A549 (cell line): ENCODE measurements around the gene LAMA2. TPM values are rescaled to one million over a fixed set of nuclear protein-coding genes. Genes with fewer than 3 reads are reported as not detected.

Source experiments
- ATAC-seq, 2 experiments: fragments of 200-7000 bp in 1 of 2; fragments of >200 bp in 1 of 2; cut with Nextera tagmentation in 1 of 2; cut with Tn5 transposase in 1 of 2; 3 replicates each; pipeline versions ENCODE4 v1.8.0 to v1.9.1; 2018 to 2020; ENCODE audit warnings: mild to moderate bottlenecking in 1 of 2, moderate library complexity in 1 of 2
- CTCF ChIA-PET: fragments of 300-600 bp; sonication (Branson Sonifier 250); formaldehyde crosslinking; extraction: SDS; loops from one replicate; lab custom pipeline; 2021; ENCODE audit warnings: antibody characterized with exemption, inconsistent platforms; lab: Yijun Ruan, JAX
- POLR2A ChIA-PET: fragments of 350-600 bp; formaldehyde crosslinking; extraction: SDS; loops from one replicate; lab custom pipeline; 2021; ENCODE audit warnings: antibody characterized with exemption, inconsistent platforms; lab: Yijun Ruan, JAX
- DNase-seq, 2 experiments: peaks; one replicate each; pipeline versions ENCODE4 v3.0.0 to v3.0.0-alpha.2; 2011 to 2016; ENCODE audit warnings: low read depth in 1 of 2, low spot score in 1 of 2
- FAIRE-seq: peaks from 2 replicates; lab custom pipeline; 2011; peaks lifted over from hg19 to GRCh38; lab: Jason Lieb, UNC
- H3K27ac ChIP-seq, 2 experiments: fragments of >200 bp; sonication (Bioruptor Twin); formaldehyde crosslinking; 3 replicates each; pipeline ENCODE4 v1.5.1; 2016 to 2017
- H3K4me1 ChIP-seq: fragments of >200 bp; sonication (Bioruptor Twin); formaldehyde crosslinking; 3 replicates; pipeline ENCODE4 v1.6.1; 2016
- H3K4me2 ChIP-seq: fragments of >200 bp; sonication (Bioruptor Twin); formaldehyde crosslinking; 3 replicates; pipeline ENCODE4 v1.6.1; 2016
- H3K4me3 ChIP-seq: fragments of >200 bp; sonication (Bioruptor Twin); formaldehyde crosslinking; 3 replicates; pipeline ENCODE4 v1.5.1; 2016
- H3K9me3 ChIP-seq: fragments of >200 bp; sonication (Bioruptor Twin); formaldehyde crosslinking; 3 replicates; pipeline ENCODE4 v1.6.1; 2016
- BCL3 ChIP-seq: fragments of >200 bp; sonication (Bioruptor Twin); formaldehyde crosslinking; IDR thresholded peaks from 3 replicates; pipeline ENCODE4 v1.6.1; 2016
- CEBPB ChIP-seq, 2 experiments: fragments of >200 bp in 1 of 2; sonication (Bioruptor Twin) in 1 of 2; formaldehyde crosslinking in 1 of 2; IDR thresholded peaks; 2 replicates each; pipeline ENCODE4 v1.6.1; 2012 to 2016
- CHD2 ChIP-seq: fragments of 150-350 bp; IDR thresholded peaks from 2 replicates; pipeline ENCODE4 v1.6.1; 2014; ENCODE audit warnings: low read length; ENCODE audit not compliant: partially characterized antibody
- EHF ChIP-seq: fragments of 250-450 bp; sonication (Bioruptor Pico); IDR thresholded peaks from 2 replicates; pipeline ENCODE4 v1.5.0; 2020; ENCODE audit warnings: mild to moderate bottlenecking
- EHMT2 ChIP-seq: fragments of 200-600 bp; sonication (generic); IDR thresholded peaks from 2 replicates; pipeline ENCODE4 v1.6.1; 2016; ENCODE audit warnings: antibody characterized with exemption, low read depth, mild to moderate bottlenecking, moderate library complexity
- FOSB ChIP-seq: fragments of 250-450 bp; sonication (Bioruptor Pico); IDR thresholded peaks from 2 replicates; pipeline ENCODE4 v1.5.0; 2020; ENCODE audit warnings: mild to moderate bottlenecking, moderate library complexity
- FOSL2 ChIP-seq, 2 experiments: fragments of 450-650 bp in 1 of 2; fragments of >200 bp in 1 of 2; sonication (Bioruptor Twin) in 1 of 2; formaldehyde crosslinking; IDR thresholded peaks; 2 replicates each; pipeline versions ENCODE4 v1.5.0 to v1.6.1; 2016 to 2020; ENCODE audit warnings: mild to moderate bottlenecking in 1 of 2, moderate library complexity in 1 of 2
- HOXA7 ChIP-seq: fragments of 250-450 bp; sonication (Bioruptor Pico); IDR thresholded peaks from 2 replicates; pipeline ENCODE4 v1.5.0; 2020; ENCODE audit warnings: mild to moderate bottlenecking, moderate library complexity
- JUNB ChIP-seq: fragments of >200 bp; sonication (Bioruptor Twin); formaldehyde crosslinking; IDR thresholded peaks from 2 replicates; pipeline ENCODE4 v1.6.1; 2016
- MAFK ChIP-seq: fragments of 450-650 bp; IDR thresholded peaks from 2 replicates; pipeline ENCODE4 v1.6.1; 2014; ENCODE audit not compliant: partially characterized antibody
- MAZ ChIP-seq: fragments of 150-350 bp; IDR thresholded peaks from 2 replicates; pipeline ENCODE4 v1.6.1; 2014; ENCODE audit warnings: antibody characterized with exemption, low read depth, low read length, borderline replicate concordance
- NFE2L2 ChIP-seq: fragments of 150-350 bp; conservative IDR thresholded peaks from 2 replicates; pipeline ENCODE4 v1.6.1; 2014; ENCODE audit warnings: low read length
- NPAS2 ChIP-seq: fragments of 250-450 bp; sonication (Bioruptor Pico); IDR thresholded peaks from 2 replicates; pipeline ENCODE4 v1.8.0; 2022; ENCODE audit warnings: mild to moderate bottlenecking, moderate library complexity, borderline replicate concordance
- PHF8 ChIP-seq: fragments of 200-600 bp; sonication (generic); IDR thresholded peaks from 2 replicates; pipeline ENCODE4 v1.6.1; 2016; ENCODE audit warnings: low read depth, mild to moderate bottlenecking, antibody characterized with exemption, moderate library complexity, borderline replicate concordance
- POLR2AphosphoS2 ChIP-seq: conservative IDR thresholded peaks from 2 replicates; pipeline ENCODE4 v1.6.1; 2012; ENCODE audit warnings: low read length, improper control_type of control experiment, inconsistent platforms
- RAD21 ChIP-seq, 2 experiments: fragments of >200 bp in 1 of 2; sonication (Bioruptor Twin) in 1 of 2; formaldehyde crosslinking in 1 of 2; IDR thresholded peaks in 1 of 2; conservative IDR thresholded peaks in 1 of 2; 2 replicates in 1 of 2; 3 replicates in 1 of 2; pipeline ENCODE4 v1.6.1; 2012 to 2018; ENCODE audit warnings: inconsistent platforms in 1 of 2
- RARB ChIP-seq: fragments of 250-450 bp; sonication (Bioruptor Pico); IDR thresholded peaks from 2 replicates; pipeline ENCODE4 v1.8.0; 2021; ENCODE audit warnings: mild to moderate bottlenecking, moderate library complexity
- RCOR1 ChIP-seq: fragments of 150-350 bp; IDR thresholded peaks from 2 replicates; pipeline ENCODE4 v1.6.1; 2014; ENCODE audit warnings: antibody characterized with exemption, low read length, low read depth
- TFCP2L1 ChIP-seq: fragments of 250-450 bp; sonication (Bioruptor Pico); IDR thresholded peaks from 2 replicates; pipeline ENCODE4 v1.5.0; 2021; ENCODE audit warnings: mild to moderate bottlenecking
- ZNF302 ChIP-seq: fragments of 250-450 bp; sonication (Bioruptor Pico); IDR thresholded peaks from 2 replicates; pipeline ENCODE4 v1.9.0; 2021; ENCODE audit warnings: inconsistent platforms, mild to moderate bottlenecking, moderate library complexity
- WGBS: methylation state at CpG from one replicate; pipeline ENCODE4 v1.1.6; 2017; ENCODE audit errors: missing lambda C conversion rate; 5-methylcytosine and 5-hydroxymethylcytosine counted together
- polyA plus RNA-seq, 4 experiments: library from polyadenylated mRNA; depleted of rRNA in 3 of 4; stranded (reverse); fragments of >200 nt; fragmentation: RNase III in 1 of 4; extraction: RNeasy Plus Mini Kit Qiagen cat#74134 plus additional on column Dnase treatment in 1 of 4; gene quantifications; 2 replicates in 3 of 4; 3 replicates in 1 of 4; pipeline ENCODE4 v1.2.3, GENCODE V29; 2011 to 2017
- TF ChIP-seq, protein P1 (sequence below): fragments of 450-650 bp; IDR thresholded peaks from 2 replicates; pipeline ENCODE4 v1.6.1; 2014; ENCODE audit warnings: antibody characterized with exemption
- TF ChIP-seq, protein P2 (sequence below): fragments of >200 bp; sonication (Bioruptor Twin); formaldehyde crosslinking; IDR thresholded peaks from 3 replicates; pipeline ENCODE4 v1.5.1; 2016
- TF ChIP-seq, protein P3 (sequence below): IDR thresholded peaks from 2 replicates; pipeline ENCODE4 v1.6.1; 2012
- TF ChIP-seq, protein P4 (sequence below): fragments of >200 bp; sonication (Bioruptor Twin); formaldehyde crosslinking; IDR thresholded peaks from 2 replicates; pipeline ENCODE4 v1.6.1; 2016

The LAMA2 gene
- polyA plus RNA-seq, 2 of the 4 experiments (the other 2 are of a cell fraction): 0.21 to 1.3 TPM

DNA sequence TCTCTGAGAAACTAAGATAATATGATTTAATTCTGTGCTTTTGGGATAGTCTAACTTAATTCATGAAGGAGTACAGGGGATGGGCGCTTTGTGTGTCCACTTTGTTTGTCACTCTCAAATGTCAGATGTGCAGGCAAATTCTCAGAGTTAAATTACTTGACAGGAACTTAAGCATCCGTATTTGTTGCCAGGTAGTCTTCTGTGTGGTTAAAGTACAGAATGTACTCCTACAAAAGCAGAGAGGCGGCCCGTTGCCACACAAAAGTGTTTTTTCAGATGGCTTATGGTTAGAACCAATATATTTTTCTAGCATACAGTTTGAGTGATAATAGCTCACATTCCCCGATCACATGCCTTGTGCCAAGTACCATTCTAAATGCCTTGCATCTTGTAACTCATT is 234.4 kb downstream of the LAMA2 start (continued):
- TF ChIP-seq MAFK (no peak), MAZ (no peak), HOXA7 (CRISPR knock-in tag) (no peak), FOSB (CRISPR knock-in tag) (no peak), FOSL2 (IDR thresholded peaks at IDR 0.05) (no peak), FOSL2 (CRISPR knock-in tag; IDR thresholded peaks at IDR 0.05) (no peak), ZNF302 (CRISPR knock-in tag) (no peak)
- TF ChIP-seq, protein P1, sequence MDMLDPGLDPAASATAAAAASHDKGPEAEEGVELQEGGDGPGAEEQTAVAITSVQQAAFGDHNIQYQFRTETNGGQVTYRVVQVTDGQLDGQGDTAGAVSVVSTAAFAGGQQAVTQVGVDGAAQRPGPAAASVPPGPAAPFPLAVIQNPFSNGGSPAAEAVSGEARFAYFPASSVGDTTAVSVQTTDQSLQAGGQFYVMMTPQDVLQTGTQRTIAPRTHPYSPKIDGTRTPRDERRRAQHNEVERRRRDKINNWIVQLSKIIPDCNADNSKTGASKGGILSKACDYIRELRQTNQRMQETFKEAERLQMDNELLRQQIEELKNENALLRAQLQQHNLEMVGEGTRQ: no peak
- TF ChIP-seq, all 56 proteins: peak for 0

- Histone ChIP-seq H3K4me1 (no peaks in the 10 kb centered on the region), H3K27ac (no peak overlapping the region), H3K4me3 (no peak overlapping the region), H3K4me2 (no peak overlapping the region), H3K9me3 (no peaks in the 10 kb centered on the region)
- DNase-seq: no peak
- ChIA-PET POLR2A (no interaction called here), CTCF (no interaction called here)
- no peak for ATAC-seq
- TF ChIP-seq, protein P2, sequence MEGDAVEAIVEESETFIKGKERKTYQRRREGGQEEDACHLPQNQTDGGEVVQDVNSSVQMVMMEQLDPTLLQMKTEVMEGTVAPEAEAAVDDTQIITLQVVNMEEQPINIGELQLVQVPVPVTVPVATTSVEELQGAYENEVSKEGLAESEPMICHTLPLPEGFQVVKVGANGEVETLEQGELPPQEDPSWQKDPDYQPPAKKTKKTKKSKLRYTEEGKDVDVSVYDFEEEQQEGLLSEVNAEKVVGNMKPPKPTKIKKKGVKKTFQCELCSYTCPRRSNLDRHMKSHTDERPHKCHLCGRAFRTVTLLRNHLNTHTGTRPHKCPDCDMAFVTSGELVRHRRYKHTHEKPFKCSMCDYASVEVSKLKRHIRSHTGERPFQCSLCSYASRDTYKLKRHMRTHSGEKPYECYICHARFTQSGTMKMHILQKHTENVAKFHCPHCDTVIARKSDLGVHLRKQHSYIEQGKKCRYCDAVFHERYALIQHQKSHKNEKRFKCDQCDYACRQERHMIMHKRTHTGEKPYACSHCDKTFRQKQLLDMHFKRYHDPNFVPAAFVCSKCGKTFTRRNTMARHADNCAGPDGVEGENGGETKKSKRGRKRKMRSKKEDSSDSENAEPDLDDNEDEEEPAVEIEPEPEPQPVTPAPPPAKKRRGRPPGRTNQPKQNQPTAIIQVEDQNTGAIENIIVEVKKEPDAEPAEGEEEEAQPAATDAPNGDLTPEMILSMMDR: no peak
- TF ChIP-seq JUNB (no peak), BCL3 (no peak), CEBPB (IDR thresholded peaks at IDR 0.05) (no peak), CHD2 (no peak), NFE2L2 (no peak), TFCP2L1 (no peak), EHF (CRISPR knock-in tag) (no peak), PHF8 (no peak)
- TF ChIP-seq, protein P3, sequence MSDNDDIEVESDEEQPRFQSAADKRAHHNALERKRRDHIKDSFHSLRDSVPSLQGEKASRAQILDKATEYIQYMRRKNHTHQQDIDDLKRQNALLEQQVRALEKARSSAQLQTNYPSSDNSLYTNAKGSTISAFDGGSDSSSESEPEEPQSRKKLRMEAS: no peak
- 5% methylated on average over 3 of the region's 3 CpGs for WGBS
- FAIRE-seq: no peak
Observed at GRCh38 chr6:129120856-129121638, 238.1 kb downstream of the LAMA2 start.

DNA sequence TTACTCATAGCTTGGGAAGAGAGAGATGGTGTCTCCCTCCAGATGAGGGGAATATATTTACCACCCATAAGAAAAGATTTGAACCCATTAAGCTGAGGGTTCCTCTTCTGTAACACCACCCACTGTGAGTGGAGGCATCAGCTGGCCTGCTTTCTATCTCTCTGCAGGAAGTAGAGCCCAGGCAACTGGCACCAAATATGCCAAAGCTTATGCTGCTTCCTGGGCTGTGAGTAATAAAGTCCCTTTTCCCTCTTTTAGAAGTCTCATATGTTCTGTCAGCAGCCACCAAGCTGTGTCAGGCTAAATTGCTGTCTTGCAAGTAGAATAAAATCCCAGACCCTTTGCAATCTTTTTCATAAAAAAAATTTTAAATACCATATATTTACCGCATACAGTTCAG is 241.4 kb downstream of the LAMA2 start:
- CTCF ChIA-PET: no interaction called here
- 92% methylated on average over 1 of the region's 1 CpG for WGBS
- Histone ChIP-seq H3K9me3 (no peaks in the 10 kb centered on the region), H3K27ac (no peak overlapping the region), H3K4me3 (no peak overlapping the region), H3K4me1 (no peaks in the 10 kb centered on the region), H3K4me2 (no peak overlapping the region)
- ATAC-seq (no peak), FAIRE-seq (no peak), DNase-seq (no peak)
- POLR2A ChIA-PET: no interaction called here
- TF ChIP-seq NPAS2 (CRISPR knock-in tag): no peak
- no peak for TF ChIP-seq EHMT2
- TF ChIP-seq RAD21 (conservative IDR thresholded peaks at IDR 0.05 in 1 of 2, IDR thresholded peaks at IDR 0.05 in 1 of 2): no peak
- TF ChIP-seq POLR2AphosphoS2: no peak
- no peak for TF ChIP-seq RARB (CRISPR knock-in tag)
- TF ChIP-seq, protein P3: no peak
- TF ChIP-seq, protein P4, sequence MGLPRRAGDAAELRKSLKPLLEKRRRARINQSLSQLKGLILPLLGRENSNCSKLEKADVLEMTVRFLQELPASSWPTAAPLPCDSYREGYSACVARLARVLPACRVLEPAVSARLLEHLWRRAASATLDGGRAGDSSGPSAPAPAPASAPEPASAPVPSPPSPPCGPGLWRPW: no peak
- no peak for TF ChIP-seq RCOR1
